OCI-LY7 (cell line): Measurements from ENCODE around the gene RFC1. TPM values are rescaled to one million over a fixed set of nuclear protein-coding genes. Genes with fewer than 3 reads are reported as not detected.
A peak's percentile ranks its signal among the peaks of the same experiment; 100 is the strongest.
"Not testable (repeated sequence)": the region's sequence is repeated elsewhere in the genome, so short reads cannot be mapped to it uniquely, and the experiment has no call there.

Experiments
- BruUV-seq: library from RNA; stranded (reverse); fragments of 400-500 nt; replicated peaks from 2 replicates; lab custom pipeline; 2021; lab: Mats Ljungman, UMichigan
- CTCF ChIA-PET: fragments of 300-600 bp; sonication (Branson Sonifier 250); formaldehyde crosslinking; loops from one replicate; lab custom pipeline; 2022; ENCODE audit warnings: antibody characterized with exemption; ENCODE audit not compliant: unreplicated experiment; lab: Charles Lee
- POLR2A ChIA-PET: fragments of 300-600 bp; sonication (Branson Sonifier 250); formaldehyde crosslinking; loops from one replicate; lab custom pipeline; 2022; ENCODE audit warnings: antibody characterized with exemption; lab: Charles Lee
- DNase-seq: peaks from one replicate; pipeline ENCODE4 v3.0.0-alpha.2; 2015; ENCODE audit warnings: low spot score
- H2AFZ ChIP-seq: fragments of 200-600 bp; sonication (generic), shearing (Covaris generic); 2 replicates; pipeline ENCODE4 v1.6.1; 2014; ENCODE audit warnings: mild to moderate bottlenecking, antibody characterized with exemption, low read length, moderate library complexity
- H3K27ac ChIP-seq: fragments of 200-600 bp; sonication (generic); 2 replicates; pipeline ENCODE4 v1.5.1; 2014; ENCODE audit warnings: mixed run types, low read depth, mild to moderate bottlenecking, moderate library complexity, low read length, inconsistent platforms; ENCODE audit not compliant: poor library complexity, severe bottlenecking
- H3K36me3 ChIP-seq: fragments of 200-600 bp; sonication (generic); 2 replicates; pipeline ENCODE4 v1.6.1; 2014; ENCODE audit warnings: mild to moderate bottlenecking, antibody characterized with exemption, low read length, moderate library complexity, mixed read lengths; ENCODE audit not compliant: insufficient read depth
- H3K4me1 ChIP-seq: fragments of 200-600 bp; sonication (generic); 2 replicates; pipeline ENCODE4 v1.5.1; 2014; ENCODE audit warnings: mild to moderate bottlenecking, low read length; ENCODE audit not compliant: insufficient read depth, poor library complexity, severe bottlenecking
- H3K4me2 ChIP-seq: fragments of 200-600 bp; sonication (generic); 2 replicates; pipeline ENCODE4 v1.6.1; 2014; ENCODE audit warnings: mild to moderate bottlenecking, low read length
- H3K4me3 ChIP-seq: fragments of 200-600 bp; sonication (generic); 2 replicates; pipeline ENCODE4 v1.5.1; 2014; ENCODE audit warnings: mild to moderate bottlenecking, low read depth, low read length; ENCODE audit not compliant: poor library complexity, severe bottlenecking
- H3K79me2 ChIP-seq: fragments of 200-600 bp; sonication (generic); 2 replicates; pipeline ENCODE4 v1.6.1; 2016; ENCODE audit warnings: low read depth, mild to moderate bottlenecking, low read length, moderate library complexity, mixed read lengths; ENCODE audit not compliant: insufficient read depth
- H3K9me2 ChIP-seq: fragments of 200-600 bp; sonication (generic); 2 replicates; pipeline ENCODE4 v1.6.1; 2016; ENCODE audit warnings: mild to moderate bottlenecking, low read length, mixed read lengths; ENCODE audit not compliant: insufficient read depth
- H3K9me3 ChIP-seq: fragments of 200-600 bp; sonication (generic); 2 replicates; pipeline ENCODE4 v1.6.1; 2014; ENCODE audit warnings: mild to moderate bottlenecking, mixed run types, low read length, mixed read lengths
- H4K20me1 ChIP-seq: fragments of 200-600 bp; sonication (generic); 2 replicates; pipeline ENCODE4 v1.6.1; 2014; ENCODE audit warnings: mild to moderate bottlenecking, antibody characterized with exemption, low read length, moderate library complexity, mixed read lengths; ENCODE audit not compliant: insufficient read depth
- CTCF ChIP-seq: fragments of 200-600 bp; sonication (generic); conservative IDR thresholded peaks from 2 replicates; pipeline ENCODE4 v1.5.1; 2014; ENCODE audit warnings: mild to moderate bottlenecking, antibody characterized with exemption, low read length, moderate library complexity, mixed read lengths
- EZH2phosphoT487 ChIP-seq: fragments of 200-600 bp; sonication (generic); IDR thresholded peaks from 2 replicates; pipeline ENCODE4 v1.6.1; 2018; ENCODE audit warnings: low read depth, borderline replicate concordance, mild to moderate bottlenecking, mixed run types, antibody characterized with exemption, low read length, moderate library complexity, mixed read lengths
- intact Hi-C: fragments of 100-400 bp; cut with micrococcal nuclease; formaldehyde crosslinking; loops from one replicate; pipeline ENCODE4 v1.10.0; 2022; ENCODE audit not compliant: unreplicated experiment
- total RNA-seq, 2 experiments: library from RNA; depleted of rRNA in 1 of 2; stranded (reverse); fragments of >200 nt in 1 of 2; shearing (Covaris generic) in 1 of 2; gene quantifications; 2 replicates each; pipeline ENCODE4 v1.2.3, GENCODE V29; 2014 to 2022

Gene RFC1
- total RNA-seq, 2 experiments from 2014 or later, result 72.7 to 129 TPM

- ChIA-PET CTCF (interaction anchor here (1.0 kb wide), 1 partner anchor 172 kb away, joined by 3 read pairs; no protein-coding TSS in a partner anchor), POLR2A (interaction anchor here (0.6 to 1.0 kb wide), 8 partner anchors 11 to 841 kb away, joined by 3 to 10 read pairs (median 3); no protein-coding TSS in a partner anchor)
- intact Hi-C loops, result loop anchor here (5.0 kb wide), 1 partner anchor 849 kb away; no protein-coding TSS in a partner anchor
- Histone ChIP-seq H3K36me3 (peaks cover 63% of the 10 kb centered on the region), H3K4me2 (peak overlapping the region; percentile 98), H2AFZ (no peak overlapping the region), H3K9me2 (no peaks in the 10 kb centered on the region), H4K20me1 (peaks cover 7% of the 10 kb centered on the region; the same call in 1 of the 2 replicates), H3K79me2 (peaks cover 99% of the 10 kb centered on the region), H3K9me3 (peaks cover 17% of the 10 kb centered on the region), H3K4me1 (peaks cover 68% of the 10 kb centered on the region), H3K4me3 (peak overlapping the region; percentile 64), H3K27ac (peak overlapping the region; percentile 93)
- peak; percentile 71 for DNase-seq
- TF ChIP-seq CTCF, result no peak
- TF ChIP-seq EZH2phosphoT487, result no peak
- no TSS peak for BruUV-seq
Measured at GRCh38 chr4:39353478-39354253, 12.5 kb downstream of the RFC1 start.

GRCh38 chr4:39353149-39353477 lies 13.0 kb downstream of the RFC1 start:
- Histone ChIP-seq H3K9me3 (peaks cover 17% of the 10 kb centered on the region), H3K4me2 (peak overlapping the region; percentile 98), H3K36me3 (peaks cover 61% of the 10 kb centered on the region), H3K4me3 (peak overlapping the region; percentile 64), H3K27ac (peak overlapping the region; percentile 93), H3K4me1 (peaks cover 62% of the 10 kb centered on the region), H3K79me2 (peaks cover 98% of the 10 kb centered on the region)
- H4K20me1 ChIP-seq, H2AFZ ChIP-seq, H3K9me2 ChIP-seq, CTCF ChIA-PET, DNase-seq, BruUV-seq: not testable (repeated sequence)
- POLR2A ChIA-PET, result interaction anchor here (0.6 to 1.2 kb wide), 7 partner anchors 12 to 842 kb away, joined by 3 to 5 read pairs (median 3); no protein-coding TSS in a partner anchor
- intact Hi-C loops, result loop anchor here (5.0 kb wide), 1 partner anchor 849 kb away; no protein-coding TSS in a partner anchor

- Histone ChIP-seq H3K4me2 (no peak overlapping the region), H3K4me1 (peaks cover 25% of the 10 kb centered on the region), H3K9me2 (no peaks in the 10 kb centered on the region), H3K79me2 (peaks cover 98% of the 10 kb centered on the region), H3K4me3 (no peak overlapping the region), H4K20me1 (peaks cover 7% of the 10 kb centered on the region; the same call in 1 of the 2 replicates), H2AFZ (no peak overlapping the region), H3K27ac (no peak overlapping the region), H3K36me3 (peaks cover 82% of the 10 kb centered on the region), H3K9me3 (peaks cover 17% of the 10 kb centered on the region)
- ChIA-PET CTCF (no interaction called here), POLR2A (interaction anchor here (1.0 kb wide), 1 partner anchor 15 kb away, joined by 3 read pairs; no protein-coding TSS in a partner anchor)
- no peak for DNase-seq
- intact Hi-C loops, result no loop called here
- TF ChIP-seq CTCF (no peak), EZH2phosphoT487 (no peak)
- BruUV-seq, result no TSS peak
Measured at GRCh38 chr4:39349326-39349725, 16.8 kb downstream of the RFC1 start.
